ENCODE data around the gene GRIN3B.
"Not testable (repeated sequence)": the region's sequence is repeated elsewhere in the genome, so short reads cannot be mapped to it uniquely, and the experiment has no call there.

Gene GRIN3B

GRCh38 chr19:1015782-1016646 lies 15.8 kb downstream of the GRIN3B start:
- peak overlapping the region; percentile 87 for H3K27ac Mint-ChIP-seq
- no peak for DNase-seq
- no peaks in the 10 kb centered on the region for H3K27me3 Mint-ChIP-seq
- H3K4me1 Mint-ChIP-seq (ENCODE audit: low read depth): peaks cover 43% of the 10 kb centered on the region
- H3K4me3 Mint-ChIP-seq: no peak overlapping the region
- no peaks in the 10 kb centered on the region for H3K9me3 Mint-ChIP-seq
- peaks cover 65% of the 10 kb centered on the region for H3K36me3 Mint-ChIP-seq (ENCODE audit: low read depth)

- no peaks in the 10 kb centered on the region for H3K9me3 Mint-ChIP-seq
- H3K27me3 Mint-ChIP-seq: no peaks in the 10 kb centered on the region
- peak overlapping the region; percentile 93 for H3K4me3 Mint-ChIP-seq
- H3K36me3 Mint-ChIP-seq (ENCODE audit: low read depth): peaks cover 62% of the 10 kb centered on the region
- DNase-seq: no peak
- peaks cover 49% of the 10 kb centered on the region for H3K4me1 Mint-ChIP-seq (ENCODE audit: low read depth)
- peak overlapping the region; percentile 87 for H3K27ac Mint-ChIP-seq
Observed at GRCh38 chr19:1016647-1017114, 16.5 kb downstream of the GRIN3B start.

- H3K27ac Mint-ChIP-seq: peak overlapping the region; percentile 87
- peak overlapping the region; percentile 93 for H3K4me3 Mint-ChIP-seq
- H3K36me3 Mint-ChIP-seq (ENCODE audit: low read depth): peaks cover 59% of the 10 kb centered on the region
- DNase-seq: no peak
- H3K27me3 Mint-ChIP-seq: no peaks in the 10 kb centered on the region
- no peaks in the 10 kb centered on the region for H3K9me3 Mint-ChIP-seq
- H3K4me1 Mint-ChIP-seq (ENCODE audit: low read depth): peaks cover 51% of the 10 kb centered on the region
Observed at GRCh38 chr19:1017115-1017905, 17.1 kb downstream of the GRIN3B start.

GRCh38 chr19:1017906-1018305 lies 17.7 kb downstream of the GRIN3B start:
- H3K4me3 Mint-ChIP-seq: peak overlapping the region; percentile 93
- no peak for DNase-seq

GRCh38 chr19:1018393-1018792 lies 18.2 kb downstream of the GRIN3B start:
- Mint-ChIP-seq H3K4me1 (ENCODE audit: low read depth) (peaks cover 52% of the 10 kb centered on the region), H3K36me3 (ENCODE audit: low read depth) (peaks cover 53% of the 10 kb centered on the region), H3K27ac (peak overlapping the region; percentile 87), H3K9me3 (no peaks in the 10 kb centered on the region), H3K27me3 (no peaks in the 10 kb centered on the region), H3K4me3 (peak overlapping the region; percentile 93)
- DNase-seq: no peak

More at GRCh38 chr19:1017906-1018305, 17.7 kb downstream of the GRIN3B start:
- H3K36me3 Mint-ChIP-seq (ENCODE audit: low read depth): peaks cover 58% of the 10 kb centered on the region
- no peaks in the 10 kb centered on the region for H3K9me3 Mint-ChIP-seq
- peaks cover 52% of the 10 kb centered on the region for H3K4me1 Mint-ChIP-seq (ENCODE audit: low read depth)
- peak overlapping the region; percentile 87 for H3K27ac Mint-ChIP-seq
- no peaks in the 10 kb centered on the region for H3K27me3 Mint-ChIP-seq

GRCh38 chr19:1018932-1019615 lies 18.9 kb downstream of the GRIN3B start:
- Mint-ChIP-seq H3K4me3 (peak overlapping the region; percentile 93), H3K36me3 (ENCODE audit: low read depth) (peaks cover 46% of the 10 kb centered on the region), H3K9me3 (no peaks in the 10 kb centered on the region), H3K27me3 (no peaks in the 10 kb centered on the region), H3K4me1 (ENCODE audit: low read depth) (peaks cover 52% of the 10 kb centered on the region), H3K27ac (peak overlapping the region; percentile 87)
- DNase-seq: no peak

GRCh38 chr19:1019616-1019961 lies 19.4 kb downstream of the GRIN3B start:
- H3K4me1 Mint-ChIP-seq (ENCODE audit: low read depth): peaks cover 50% of the 10 kb centered on the region
- H3K27me3 Mint-ChIP-seq: no peaks in the 10 kb centered on the region
- peak overlapping the region; percentile 93 for H3K27ac Mint-ChIP-seq
- peak overlapping the region; percentile 93 for H3K4me3 Mint-ChIP-seq
- no peaks in the 10 kb centered on the region for H3K9me3 Mint-ChIP-seq
- H3K36me3 Mint-ChIP-seq (ENCODE audit: low read depth): peaks cover 43% of the 10 kb centered on the region
- no peak for DNase-seq

- H3K9me3 Mint-ChIP-seq: no peaks in the 10 kb centered on the region
- peak; percentile 65 for DNase-seq
Observed at GRCh38 chr19:1019980-1020867, 20.0 kb downstream of the GRIN3B start.

GRCh38 chr19:1020868-1021425 lies 20.7 kb downstream of the GRIN3B start, which contains the start of gene TMEM259:
TMEM259 (minus strand) TSS chr19:1021123; CDS start chr19:1020996, 127 bp downstream.
- Mint-ChIP-seq H3K4me3 (peak within 1 kb of the TSS; percentile 93), H3K27ac (peak within 1 kb of the TSS; percentile 100), H3K9me3 (no peaks in the 10 kb centered on the region), H3K36me3 (ENCODE audit: low read depth) (peaks cover 38% of the 10 kb centered on the region), H3K4me1 (ENCODE audit: low read depth) (peaks cover 49% of the 10 kb centered on the region), H3K27me3 (no peaks in the 10 kb centered on the region)
- DNase-seq: peak; percentile 97

More at GRCh38 chr19:1019980-1020867, 20.0 kb downstream of the GRIN3B start:
- Mint-ChIP-seq H3K36me3 (ENCODE audit: low read depth) (peaks cover 43% of the 10 kb centered on the region), H3K27me3 (no peaks in the 10 kb centered on the region), H3K4me1 (ENCODE audit: low read depth) (peaks cover 52% of the 10 kb centered on the region), H3K27ac (peak overlapping the region; percentile 93), H3K4me3 (peak overlapping the region; percentile 93)

- not testable (repeated sequence) for H3K4me3 Mint-ChIP-seq, DNase-seq, H3K9me3 Mint-ChIP-seq, H3K27ac Mint-ChIP-seq, H3K27me3 Mint-ChIP-seq
- peaks cover 34% of the 10 kb centered on the region for H3K4me1 Mint-ChIP-seq (ENCODE audit: low read depth)
- H3K36me3 Mint-ChIP-seq (ENCODE audit: low read depth): peaks cover 24% of the 10 kb centered on the region
Observed at GRCh38 chr19:1023883-1024188, 23.6 kb downstream of the GRIN3B start.

GRCh38 chr19:1025080-1025479 lies 24.9 kb downstream of the GRIN3B start:
- H3K27ac Mint-ChIP-seq, H3K27me3 Mint-ChIP-seq, H3K4me3 Mint-ChIP-seq, DNase-seq, H3K9me3 Mint-ChIP-seq: not testable (repeated sequence)
- peaks cover 18% of the 10 kb centered on the region for H3K36me3 Mint-ChIP-seq (ENCODE audit: low read depth)
- H3K4me1 Mint-ChIP-seq (ENCODE audit: low read depth): peaks cover 30% of the 10 kb centered on the region

GRCh38 chr19:1025960-1026782 lies 26.0 kb downstream of the GRIN3B start, which contains the start of gene CNN2:
CNN2 (plus strand) TSS chr19:1026608; CDS start chr19:1026662, 54 bp downstream.
- DNase-seq: peak; percentile 82
- Mint-ChIP-seq H3K27ac (peak within 1 kb of the TSS; percentile 91), H3K9me3 (no peaks in the 10 kb centered on the region), H3K36me3 (ENCODE audit: low read depth) (peaks cover 20% of the 10 kb centered on the region), H3K4me3 (peak within 1 kb of the TSS; percentile 89), H3K27me3 (no peaks in the 10 kb centered on the region), H3K4me1 (ENCODE audit: low read depth) (peaks cover 38% of the 10 kb centered on the region)

Measured in activated T-cell treated with anti-CD3 and anti-CD28 coated beads, Interleukin-2, amount 50 U/mL, for 24 hours (primary cell).